ENCODE measurements around the gene IL2RG. TPM values are rescaled to one million over a fixed set of nuclear protein-coding genes. Genes with fewer than 3 reads are reported as not detected.

IL2RG gene
- total RNA-seq: not detected
- not detected for polyA plus RNA-seq (2013, experiment 1 of 2)
- not detected for polyA plus RNA-seq (2013, experiment 2 of 2)
- long read RNA-seq, experiment 1: 0 reads
- long read RNA-seq, experiment 2: 0 reads
- long read RNA-seq, experiment 3: 0 reads
- long read RNA-seq, experiment 4: 0 reads

DNA sequence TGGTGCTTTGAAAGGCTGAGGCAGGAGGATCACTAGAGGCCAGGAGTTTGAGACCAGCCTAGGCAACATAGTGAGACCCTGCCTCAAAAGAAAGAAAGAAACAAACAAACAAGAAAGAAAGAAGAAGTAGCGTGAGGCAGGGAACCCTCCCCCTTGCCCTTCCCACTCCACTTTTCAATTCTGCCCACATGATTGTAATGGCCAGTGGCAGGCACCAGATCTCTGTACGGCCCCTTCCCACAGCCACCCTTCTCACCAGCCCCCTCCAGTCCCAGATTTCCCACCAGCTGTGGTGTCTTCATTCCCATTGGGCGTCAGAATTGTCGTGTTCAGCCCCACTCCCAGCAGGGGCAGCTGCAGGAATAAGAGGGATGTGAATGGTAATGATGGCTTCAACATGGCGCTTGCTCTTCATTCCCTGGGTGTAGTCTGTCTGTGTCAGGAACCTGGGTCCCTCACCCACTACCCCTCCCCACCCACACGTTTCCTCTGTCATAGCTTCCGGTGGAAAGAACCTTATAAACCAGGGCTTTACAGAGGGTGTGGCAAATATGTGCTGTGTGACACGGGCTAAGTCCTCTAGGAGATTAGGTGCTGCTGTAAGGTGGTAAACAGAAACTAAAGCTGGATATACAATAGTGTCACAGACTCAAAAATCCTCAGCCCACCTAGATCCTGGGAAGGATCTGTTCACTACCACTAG, at the start of gene IL2RG:
Gene IL2RG, minus strand, starts transcription at position 437 of the 703 bp plus-strand sequence. Its CDS starts 38 bp downstream, at position 399.
- TF ChIP-seq, protein P1, sequence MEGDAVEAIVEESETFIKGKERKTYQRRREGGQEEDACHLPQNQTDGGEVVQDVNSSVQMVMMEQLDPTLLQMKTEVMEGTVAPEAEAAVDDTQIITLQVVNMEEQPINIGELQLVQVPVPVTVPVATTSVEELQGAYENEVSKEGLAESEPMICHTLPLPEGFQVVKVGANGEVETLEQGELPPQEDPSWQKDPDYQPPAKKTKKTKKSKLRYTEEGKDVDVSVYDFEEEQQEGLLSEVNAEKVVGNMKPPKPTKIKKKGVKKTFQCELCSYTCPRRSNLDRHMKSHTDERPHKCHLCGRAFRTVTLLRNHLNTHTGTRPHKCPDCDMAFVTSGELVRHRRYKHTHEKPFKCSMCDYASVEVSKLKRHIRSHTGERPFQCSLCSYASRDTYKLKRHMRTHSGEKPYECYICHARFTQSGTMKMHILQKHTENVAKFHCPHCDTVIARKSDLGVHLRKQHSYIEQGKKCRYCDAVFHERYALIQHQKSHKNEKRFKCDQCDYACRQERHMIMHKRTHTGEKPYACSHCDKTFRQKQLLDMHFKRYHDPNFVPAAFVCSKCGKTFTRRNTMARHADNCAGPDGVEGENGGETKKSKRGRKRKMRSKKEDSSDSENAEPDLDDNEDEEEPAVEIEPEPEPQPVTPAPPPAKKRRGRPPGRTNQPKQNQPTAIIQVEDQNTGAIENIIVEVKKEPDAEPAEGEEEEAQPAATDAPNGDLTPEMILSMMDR (conservative IDR thresholded peaks at IDR 0.05): no peak
- H3K9me3 Mint-ChIP-seq: peaks cover 72% of the 10 kb centered on the region
- no peak within 1 kb of the TSS for H3K4me3 Mint-ChIP-seq
- H3K4me3 ChIP-seq (ENCODE audit: low read length): no peak within 1 kb of the TSS
- 88% methylated on average over 2 of the region's 8 CpGs; no CpG with 5 or more reads in 1 of the 2 experiments for WGBS, 2 experiments (ENCODE audit: insufficient coverage in 1 of 2, insufficient read length in 1 of 2)
- H3K27ac Mint-ChIP-seq: no peak within 1 kb of the TSS
- no peaks in the 10 kb centered on the region for H3K27me3 ChIP-seq (ENCODE audit: control insufficient read depth, insufficient read depth, low read length, poor library complexity, severe bottlenecking)
- H3K27ac ChIP-seq (ENCODE audit: low read depth, low read length): no peak within 1 kb of the TSS
- H3K9ac ChIP-seq (ENCODE audit: extremely low read depth, low read length, poor library complexity, severe bottlenecking): no peak within 1 kb of the TSS
- H3K36me3 Mint-ChIP-seq (ENCODE audit: low read depth): no peaks in the 10 kb centered on the region
- peaks cover 55% of the 10 kb centered on the region for H3K27me3 Mint-ChIP-seq (ENCODE audit: insufficient read depth)
- no peaks in the 10 kb centered on the region for H3K9me3 ChIP-seq (ENCODE audit: control insufficient read depth, low read length)
- H3K36me3 ChIP-seq (ENCODE audit: control insufficient read depth, insufficient read depth, low read length): no peaks in the 10 kb centered on the region
- no peaks in the 10 kb centered on the region for H3K4me1 Mint-ChIP-seq
- H3K4me1 ChIP-seq (ENCODE audit: control insufficient read depth, insufficient read depth, low read length): no peaks in the 10 kb centered on the region
- no peak for DNase-seq

DNA sequence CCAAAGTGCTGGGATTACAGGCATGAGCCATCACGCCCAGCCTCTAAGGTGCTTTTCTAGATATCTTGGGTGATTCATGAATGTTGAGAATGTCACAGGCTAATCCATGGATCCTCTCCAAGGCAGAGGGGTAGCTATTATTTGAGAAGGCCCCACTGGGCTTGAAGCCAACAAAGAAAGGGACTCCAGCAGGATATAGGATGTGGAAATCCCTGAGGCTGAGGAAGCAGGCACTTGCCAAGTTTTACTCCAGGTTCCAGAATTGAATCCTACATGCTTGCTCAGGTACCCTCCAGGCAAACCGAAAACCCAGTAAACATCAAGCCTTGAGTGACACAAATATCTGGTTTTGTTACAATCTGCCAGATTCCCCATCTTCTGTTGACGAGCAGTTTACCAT, 49.1 kb upstream of the IL2RG start:
- WGBS, 2 experiments (ENCODE audit: insufficient coverage in 1 of 2, insufficient read length in 1 of 2): 93% methylated on average over 3 of the region's 3 CpGs; no CpG with 5 or more reads in 1 of the 2 experiments
- H3K4me1 Mint-ChIP-seq: no peaks in the 10 kb centered on the region
- peaks cover 62% of the 10 kb centered on the region for H3K9me3 Mint-ChIP-seq
- peaks cover 6% of the 10 kb centered on the region for H3K27me3 Mint-ChIP-seq (ENCODE audit: insufficient read depth)
- no peaks in the 10 kb centered on the region for H3K36me3 Mint-ChIP-seq (ENCODE audit: low read depth)
- TF ChIP-seq, protein P1 (conservative IDR thresholded peaks at IDR 0.05): no peak
- no peak for DNase-seq
- no peaks in the 10 kb centered on the region for H3K27me3 ChIP-seq (ENCODE audit: control insufficient read depth, insufficient read depth, low read length, poor library complexity, severe bottlenecking)
- no peak overlapping the region for H3K27ac Mint-ChIP-seq
- no peaks in the 10 kb centered on the region for H3K4me1 ChIP-seq (ENCODE audit: control insufficient read depth, insufficient read depth, low read length)
- H3K9me3 ChIP-seq (ENCODE audit: control insufficient read depth, low read length): no peaks in the 10 kb centered on the region
- H3K27ac ChIP-seq (ENCODE audit: low read depth, low read length): no peak overlapping the region
- H3K4me3 ChIP-seq (ENCODE audit: low read length): no peak overlapping the region
- no peak overlapping the region for H3K9ac ChIP-seq (ENCODE audit: extremely low read depth, low read length, poor library complexity, severe bottlenecking)
- H3K4me3 Mint-ChIP-seq: no peak overlapping the region
- no peaks in the 10 kb centered on the region for H3K36me3 ChIP-seq (ENCODE audit: control insufficient read depth, insufficient read depth, low read length)

DNA sequence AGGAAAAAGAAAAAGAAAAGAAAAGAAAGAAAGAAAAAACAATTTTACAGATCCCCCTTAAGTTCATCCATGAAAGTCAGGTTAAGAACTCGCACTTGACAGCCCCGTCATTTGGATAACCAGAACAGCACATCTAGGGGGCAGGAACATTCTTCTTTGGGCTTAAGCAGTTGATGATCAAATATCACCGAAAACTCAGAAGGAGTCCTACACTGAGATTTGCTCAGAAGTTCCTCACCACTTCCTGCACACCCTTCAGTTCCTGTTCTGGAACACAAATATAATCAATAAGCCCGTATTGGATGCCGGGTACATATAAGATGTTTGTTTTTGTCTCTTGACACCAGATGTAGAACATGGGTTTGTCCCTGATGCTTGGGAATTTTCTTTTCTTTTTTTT, 48.0 kb upstream of the IL2RG start:
- no peaks in the 10 kb centered on the region for H3K4me1 Mint-ChIP-seq
- no peak overlapping the region for H3K27ac Mint-ChIP-seq
- Histone ChIP-seq H3K27ac (ENCODE audit: low read depth, low read length) (no peak overlapping the region), H3K9ac (ENCODE audit: extremely low read depth, low read length, poor library complexity, severe bottlenecking) (no peak overlapping the region), H3K27me3 (ENCODE audit: control insufficient read depth, insufficient read depth, low read length, poor library complexity, severe bottlenecking) (no peaks in the 10 kb centered on the region), H3K36me3 (ENCODE audit: control insufficient read depth, insufficient read depth, low read length) (no peaks in the 10 kb centered on the region), H3K4me3 (ENCODE audit: low read length) (no peak overlapping the region), H3K9me3 (ENCODE audit: control insufficient read depth, low read length) (no peaks in the 10 kb centered on the region), H3K4me1 (ENCODE audit: control insufficient read depth, insufficient read depth, low read length) (no peaks in the 10 kb centered on the region)
- H3K36me3 Mint-ChIP-seq (ENCODE audit: low read depth): no peaks in the 10 kb centered on the region
- 91 to 93% methylated on average over 2 to 3 of the region's 5 CpGs for WGBS, 2 experiments (ENCODE audit: insufficient coverage in 1 of 2, insufficient read length in 1 of 2)
- H3K9me3 Mint-ChIP-seq: peaks cover 63% of the 10 kb centered on the region
- H3K27me3 Mint-ChIP-seq (ENCODE audit: insufficient read depth): no peaks in the 10 kb centered on the region
- TF ChIP-seq, protein P1 (conservative IDR thresholded peaks at IDR 0.05): no peak
- H3K4me3 Mint-ChIP-seq: no peak overlapping the region
- no peak for DNase-seq
